Measurements from ENCODE around the gene KCNJ2. TPM values are rescaled to one million over a fixed set of nuclear protein-coding genes. Genes with fewer than 3 reads are reported as not detected.

The KCNJ2 gene
- 1.7 and 3.7 TPM in 2 replicates for total RNA-seq

GRCh38 chr17:70168977-70169708 lies at the start of gene KCNJ2:
Gene KCNJ2 (plus strand): TSS chr17:70169532. CDS start chr17:70175040, 5,508 bp downstream.

Other genes starting within 250 kb of the KCNJ2 start
- gene KCNJ16, start 94.3 kb upstream of the KCNJ2 start, total RNA-seq = not detected in 2 replicates